Urinary bladder (tissue), 4 donors: ENCODE measurements around the gene MAP3K5. TPM values are rescaled to one million over a fixed set of nuclear protein-coding genes. Genes with fewer than 3 reads are reported as not detected.

Source experiments
- DNase-seq: peaks from one replicate; pipeline ENCODE4 v3.0.0-alpha.2; 2015; ENCODE audit errors: extremely low spot score
- H3K27ac ChIP-seq: one replicate; pipeline ENCODE4 v1.5.1; 2013; ENCODE audit warnings: low read depth, mild to moderate bottlenecking, moderate library complexity
- H3K36me3 ChIP-seq: one replicate; pipeline ENCODE4 v1.6.1; 2013; ENCODE audit warnings: mild to moderate bottlenecking, moderate library complexity; ENCODE audit not compliant: insufficient read depth
- H3K4me1 ChIP-seq: one replicate; pipeline ENCODE4 v1.6.1; 2013; ENCODE audit warnings: mild to moderate bottlenecking, moderate library complexity; ENCODE audit not compliant: insufficient read depth
- H3K4me3 ChIP-seq: one replicate; pipeline ENCODE4 v1.5.1; 2013; ENCODE audit warnings: low read depth, low read length
- WGBS: extraction: QIAGEN DNeasy Blood & Tissue Kit; methylation state at CpG from one replicate; pipeline ENCODE4 v1.1.7; 2013; 5-methylcytosine and 5-hydroxymethylcytosine counted together
- polyA plus RNA-seq: library from polyadenylated mRNA; stranded (reverse); fragments of 200-250 nt; gene quantifications from one replicate; pipeline ENCODE4 v1.2.3, GENCODE V29; 2013
- total RNA-seq: library from RNA; depleted of rRNA; stranded (reverse); fragments of >200 nt; gene quantifications from one replicate; pipeline ENCODE4 v1.2.3, GENCODE V29; 2014
- donor health status: healthy with polysubstance abuse.
- donor health status: healthy.

The MAP3K5 gene
- total and polyA plus RNA-seq, 2 donors: 11.3 to 19.4 TPM

GRCh38 chr6:136628996-136629395 is 163.3 kb downstream of the MAP3K5 start:
- WGBS: 94% methylated on average over 5 of the region's 5 CpGs
- Histone ChIP-seq H3K27ac (no peak overlapping the region), H3K4me1 (no peaks in the 10 kb centered on the region), H3K36me3 (peaks cover 6% of the 10 kb centered on the region), H3K4me3 (no peak overlapping the region)
- DNase-seq: no peak

- Histone ChIP-seq H3K27ac (no peak overlapping the region), H3K4me3 (no peak overlapping the region), H3K36me3 (peaks cover 9% of the 10 kb centered on the region), H3K4me1 (no peaks in the 10 kb centered on the region)
- no peak for DNase-seq
- 95% methylated on average over 5 of the region's 5 CpGs for WGBS
Measured at GRCh38 chr6:136627191-136627590, 165.1 kb downstream of the MAP3K5 start.

- 88% methylated on average over 1 of the region's 1 CpG for WGBS
- Histone ChIP-seq H3K27ac (no peak overlapping the region), H3K4me1 (no peaks in the 10 kb centered on the region), H3K4me3 (no peak overlapping the region), H3K36me3 (peaks cover 5% of the 10 kb centered on the region)
- DNase-seq: no peak
Measured at GRCh38 chr6:136625293-136625692, 167.0 kb downstream of the MAP3K5 start.

- no peak for DNase-seq
- Histone ChIP-seq H3K36me3 (peaks cover 5% of the 10 kb centered on the region), H3K27ac (no peak overlapping the region), H3K4me3 (no peak overlapping the region), H3K4me1 (no peaks in the 10 kb centered on the region)
Measured at GRCh38 chr6:136624347-136624746, 167.9 kb downstream of the MAP3K5 start.

GRCh38 chr6:136618086-136618485 is 174.2 kb downstream of the MAP3K5 start:
- Histone ChIP-seq H3K27ac (no peak overlapping the region), H3K4me3 (no peak overlapping the region), H3K4me1 (no peaks in the 10 kb centered on the region), H3K36me3 (peaks cover 5% of the 10 kb centered on the region)
- whole genome bisulfite sequencing: 86% methylated on average over 2 of the region's 2 CpGs
- DNase-seq: no peak

- 92% methylated on average over 3 of the region's 3 CpGs for WGBS
- Histone ChIP-seq H3K27ac (no peak overlapping the region), H3K36me3 (no peaks in the 10 kb centered on the region), H3K4me3 (no peak overlapping the region), H3K4me1 (no peaks in the 10 kb centered on the region)
- DNase-seq: no peak
Measured at GRCh38 chr6:136616527-136616926, 175.8 kb downstream of the MAP3K5 start.

- Histone ChIP-seq H3K4me3 (no peak overlapping the region), H3K27ac (no peak overlapping the region), H3K4me1 (no peaks in the 10 kb centered on the region), H3K36me3 (no peaks in the 10 kb centered on the region)
- WGBS: 75% methylated on average over 2 of the region's 2 CpGs
- DNase-seq: no peak
Measured at GRCh38 chr6:136614994-136615393, 177.3 kb downstream of the MAP3K5 start.

GRCh38 chr6:136614350-136614749 is 177.9 kb downstream of the MAP3K5 start:
- 96% methylated on average over 1 of the region's 1 CpG for WGBS
- Histone ChIP-seq H3K36me3 (no peaks in the 10 kb centered on the region), H3K27ac (no peak overlapping the region), H3K4me3 (no peak overlapping the region), H3K4me1 (no peaks in the 10 kb centered on the region)
- no peak for DNase-seq

GRCh38 chr6:136613477-136613876 is 178.8 kb downstream of the MAP3K5 start:
- Histone ChIP-seq H3K27ac (no peak overlapping the region), H3K4me1 (peaks cover 2% of the 10 kb centered on the region), H3K36me3 (no peaks in the 10 kb centered on the region), H3K4me3 (no peak overlapping the region)
- DNase-seq: no peak
- 84% methylated on average over 3 of the region's 3 CpGs for WGBS

- H3K4me1 ChIP-seq: peaks cover 2% of the 10 kb centered on the region
- no peaks in the 10 kb centered on the region for H3K36me3 ChIP-seq
- no peak overlapping the region for H3K27ac ChIP-seq
- DNase-seq: no peak
- H3K4me3 ChIP-seq: no peak overlapping the region
- 80% methylated on average over 6 of the region's 6 CpGs for WGBS
Measured at GRCh38 chr6:136612666-136613389, 179.4 kb downstream of the MAP3K5 start.

- H3K4me3 ChIP-seq: no peak overlapping the region
- DNase-seq: no peak
Measured at GRCh38 chr6:136611746-136612145, 180.5 kb downstream of the MAP3K5 start.

GRCh38 chr6:136611133-136611532 is 181.1 kb downstream of the MAP3K5 start:
- H3K27ac ChIP-seq: no peak overlapping the region
- no peaks in the 10 kb centered on the region for H3K36me3 ChIP-seq
- WGBS: 84% methylated on average over 2 of the region's 2 CpGs
- no peak for DNase-seq
- no peak overlapping the region for H3K4me3 ChIP-seq
- peaks cover 2% of the 10 kb centered on the region for H3K4me1 ChIP-seq

More at GRCh38 chr6:136611746-136612145, 180.5 kb downstream of the MAP3K5 start:
- 98% methylated on average over 1 of the region's 1 CpG for WGBS
- H3K4me1 ChIP-seq: peaks cover 2% of the 10 kb centered on the region
- no peaks in the 10 kb centered on the region for H3K36me3 ChIP-seq
- no peak overlapping the region for H3K27ac ChIP-seq

GRCh38 chr6:136609873-136610706 is 182.2 kb downstream of the MAP3K5 start:
- DNase-seq: peak; percentile 32
- Histone ChIP-seq H3K27ac (no peak overlapping the region), H3K4me1 (peaks cover 2% of the 10 kb centered on the region), H3K36me3 (no peaks in the 10 kb centered on the region), H3K4me3 (no peak overlapping the region)
- WGBS: 31% methylated on average over 4 of the region's 4 CpGs

- 74% methylated on average over 3 of the region's 3 CpGs for WGBS
- no peak overlapping the region for H3K27ac ChIP-seq
- no peak for DNase-seq
- H3K4me1 ChIP-seq: peaks cover 2% of the 10 kb centered on the region
- H3K36me3 ChIP-seq: no peaks in the 10 kb centered on the region
- H3K4me3 ChIP-seq: no peak overlapping the region
Measured at GRCh38 chr6:136608991-136609390, 183.3 kb downstream of the MAP3K5 start.
